K562 (cell line): ENCODE data around the gene MPDZ. TPM values are rescaled to one million over a fixed set of nuclear protein-coding genes. Genes with fewer than 3 reads are reported as not detected.

Experiments
- ATAC-seq: fragments of 200-7000 bp; cut with Tn5 transposase; 3 replicates; pipeline ENCODE4 v1.9.1; 2020; ENCODE audit warnings: moderate library complexity
- BruUV-seq: library from RNA; stranded (reverse); fragments of 400-500 nt; replicated peaks from 2 replicates; lab custom pipeline; 2021; lab: Mats Ljungman, UMichigan
- CTCF ChIA-PET: fragments of 300-600 bp; formaldehyde crosslinking; extraction: SDS; loops from one replicate; lab custom pipeline; 2021; ENCODE audit warnings: low intra/inter-chr PET ratio; lab: Yijun Ruan, JAX
- POLR2A ChIA-PET: fragments of 300-600, 350-650 bp; sonication (Branson Sonifier 250); formaldehyde crosslinking; extraction: SDS; loops from one replicate; lab custom pipeline; 2021; ENCODE audit warnings: antibody characterized with exemption, inconsistent platforms; lab: Yijun Ruan, JAX
- DNase-seq, 4 experiments: peaks; one replicate each; pipeline versions ENCODE4 v3.0.0 to v3.0.0-alpha.2; 2011 to 2018; ENCODE audit warnings: low spot score in 3 of 4, mixed read lengths in 3 of 4; ENCODE audit errors: extremely low read depth in 1 of 4
- FAIRE-seq: peaks from 2 replicates; lab custom pipeline; 2011; peaks lifted over from hg19 to GRCh38; lab: Jason Lieb, UNC
- H2AFZ ChIP-seq: 2 replicates; pipeline ENCODE4 v1.6.0; 2011; ENCODE audit warnings: low read depth, low read length, control low read depth, inconsistent platforms
- H3K27ac ChIP-seq: fragments of 200-600 bp; 3 replicates; pipeline ENCODE4 v1.8.0; 2011; ENCODE audit warnings: low read depth, mild to moderate bottlenecking, control low read depth, inconsistent platforms, low read length, moderate library complexity, mixed read lengths; ENCODE audit errors: extremely low read depth
- H3K27me3 ChIP-seq, 2 experiments: fragments of 300-600 bp in 1 of 2; 2 replicates in 1 of 2; 3 replicates in 1 of 2; pipeline versions ENCODE4 v1.6.0 to v1.8.0; 2011; ENCODE audit warnings: inconsistent platforms in 2 of 2, low read length in 2 of 2, mild to moderate bottlenecking in 1 of 2, mixed read lengths in 1 of 2, moderate library complexity in 1 of 2; ENCODE audit not compliant: control insufficient read depth in 2 of 2, insufficient read depth in 2 of 2
- H3K36me3 ChIP-seq: fragments of 300-600 bp; 3 replicates; pipeline ENCODE4 v1.8.0; 2011; ENCODE audit warnings: mild to moderate bottlenecking, low read length, inconsistent platforms; ENCODE audit not compliant: control insufficient read depth, insufficient read depth
- H3K4me1 ChIP-seq, 2 experiments: fragments of 200-600 bp in 1 of 2; replicated peaks in 1 of 2; 2 replicates in 1 of 2; 3 replicates in 1 of 2; pipeline versions ENCODE4 v1.5.1 to v1.8.0; 2011; ENCODE audit warnings: inconsistent platforms in 2 of 2, low read length in 2 of 2, mild to moderate bottlenecking in 1 of 2, mixed read lengths in 1 of 2, moderate library complexity in 1 of 2; ENCODE audit not compliant: control insufficient read depth in 2 of 2, insufficient read depth in 2 of 2
- H3K4me2 ChIP-seq: 2 replicates; pipeline ENCODE4 v1.6.1; 2011; ENCODE audit warnings: low read length, control low read depth, inconsistent platforms, mixed read lengths; ENCODE audit not compliant: insufficient read depth
- H3K4me3 ChIP-seq: fragments of 200-600 bp; sonication (generic), shearing (Covaris generic); 2 replicates; pipeline ENCODE4 v1.5.1; 2016; ENCODE audit warnings: control low read depth, inconsistent platforms
- H3K79me2 ChIP-seq: fragments of 200-600 bp; 3 replicates; pipeline ENCODE4 v1.8.0; 2011; ENCODE audit warnings: low read length, inconsistent platforms; ENCODE audit not compliant: control insufficient read depth, insufficient read depth
- H3K9ac ChIP-seq, 2 experiments: 2 replicates each; pipeline versions ENCODE4 v1.6.0 to v1.6.1; 2011; ENCODE audit warnings: low read depth in 2 of 2, low read length in 2 of 2, control low read depth in 1 of 2, inconsistent platforms in 1 of 2, mild to moderate bottlenecking in 1 of 2, mixed read lengths in 1 of 2; ENCODE audit not compliant: insufficient read depth in 1 of 2
- H3K9me1 ChIP-seq: one replicate; pipeline ENCODE4 v1.6.0; 2011; ENCODE audit warnings: inconsistent platforms, mild to moderate bottlenecking, low read length, moderate library complexity; ENCODE audit not compliant: control insufficient read depth, insufficient read depth
- H3K9me3 ChIP-seq: replicated peaks from 2 replicates; pipeline ENCODE4 v1.5.1; 2011; ENCODE audit warnings: low read depth, low read length, inconsistent platforms; ENCODE audit not compliant: control insufficient read depth, insufficient read depth
- H4K20me1 ChIP-seq: replicated peaks from 2 replicates; pipeline ENCODE4 v1.6.1; 2011; ENCODE audit warnings: low read length, inconsistent platforms, mixed read lengths; ENCODE audit not compliant: control insufficient read depth, insufficient read depth
- COPS2 ChIP-seq: fragments of 450-650 bp; conservative IDR thresholded peaks from 2 replicates; pipeline ENCODE4 v1.6.1; 2016; ENCODE audit warnings: mild to moderate bottlenecking, moderate library complexity
- HMGN3 ChIP-seq: IDR thresholded peaks from 2 replicates; pipeline ENCODE4 v1.6.1; 2011; ENCODE audit warnings: borderline replicate concordance, low read depth, mild to moderate bottlenecking, mixed read lengths, low read length; ENCODE audit not compliant: insufficient read length; ENCODE audit errors: extremely low read depth
- KLF10 ChIP-seq: fragments of 250-450 bp; sonication (Bioruptor Pico); IDR thresholded peaks from 2 replicates; pipeline ENCODE4 v1.6.1; 2021; ENCODE audit warnings: matching md5 sums
- POLR3G ChIP-seq: IDR thresholded peaks from 2 replicates; pipeline ENCODE4 v1.6.1; 2011; ENCODE audit not compliant: insufficient read length, insufficient replicate concordance; ENCODE audit errors: extremely low read depth
- PTRF ChIP-seq: fragments of 450-650 bp; IDR thresholded peaks from 2 replicates; pipeline ENCODE4 v1.6.1; 2016; ENCODE audit warnings: mild to moderate bottlenecking, missing genetic modification characterization, missing compliant biosample characterization
- TRIM24 ChIP-seq, 2 experiments: fragments of 450-650 bp; IDR thresholded peaks; 2 replicates each; pipeline ENCODE4 v1.6.1; 2016
- XRCC3 ChIP-seq: fragments of 450-650 bp; IDR thresholded peaks from 2 replicates; pipeline ENCODE4 v1.6.1; 2017; ENCODE audit warnings: mild to moderate bottlenecking, moderate library complexity
- ZNF253 ChIP-seq: fragments of 250-450 bp; sonication (Bioruptor Pico); conservative IDR thresholded peaks from 2 replicates; pipeline ENCODE4 v1.6.1; 2021; ENCODE audit warnings: mild to moderate bottlenecking
- ZNF785 ChIP-seq: fragments of 250-450 bp; sonication (Bioruptor Pico); IDR thresholded peaks from 2 replicates; pipeline ENCODE4 v1.4.0; 2020; ENCODE audit warnings: mild to moderate bottlenecking
- WGBS: fragments of 100-300 bp; shearing (Covaris generic); methylation state at CpG from one replicate; pipeline ENCODE4 v1.1.6; 2016; ENCODE audit warnings: low coverage, mixed read lengths; ENCODE audit not compliant: insufficient coverage; ENCODE audit errors: missing lambda C conversion rate; 5-methylcytosine and 5-hydroxymethylcytosine counted together
- in situ Hi-C: fragments of 300-500 bp; cut with MboI; formaldehyde crosslinking; loops from 4 replicates; pipeline ENCODE4 v1.15.0; 2018; ENCODE audit warnings: inconsistent platforms, mixed read lengths
- intact Hi-C: fragments of 100-400 bp; cut with micrococcal nuclease; formaldehyde crosslinking; loops from 2 replicates; pipeline ENCODE4 v1.14.2; 2022
- polyA plus RNA-seq, 8 experiments: library from polyadenylated mRNA; depleted of rRNA in 4 of 8; stranded (reverse) in 5 of 8; unstranded in 3 of 8; fragments of >200 nt; fragmentation: Nextera tagmentation in 2 of 8; fragmentation: Illumina TruSeq in 1 of 8; extraction: Ambion mirVana in 2 of 8; extraction: Trizol in 1 of 8; gene quantifications; 2 replicates each; pipeline versions ENCODE4 v1.2.1 to v1.2.3, GENCODE V29; 2011 to 2014; ENCODE audit warnings: inconsistent platforms in 1 of 8, missing spikeins in 1 of 8
- total RNA-seq, 7 experiments: library from RNA; depleted of rRNA in 6 of 7; stranded (reverse); fragments of >200 nt in 6 of 7; fragmentation: Illumina TruSeq in 2 of 7; extraction: Trizol in 2 of 7; gene quantifications; 2 replicates each; pipeline versions ENCODE4 v1.2.1 to v1.2.3, GENCODE V29; 2011 to 2021; ENCODE audit warnings: low replicate concordance in 1 of 7
- TF ChIP-seq, protein P1 (sequence below): fragments of 450-650 bp; IDR thresholded peaks from 2 replicates; pipeline ENCODE4 v1.7.1; 2018; ENCODE audit warnings: mild to moderate bottlenecking, low read depth; ENCODE audit not compliant: partially characterized antibody
- TF ChIP-seq, protein P2 (sequence below): fragments of 200-800 bp; sonication (Bioruptor generic); IDR thresholded peaks from 2 replicates; pipeline ENCODE4 v1.6.1; 2017; ENCODE audit warnings: missing genetic modification characterization, missing compliant biosample characterization
- TF ChIP-seq, protein P3 (sequence below): sonication (generic); formaldehyde crosslinking; IDR thresholded peaks from 2 replicates; pipeline ENCODE4 v1.8.0; 2022; ENCODE audit warnings: mild to moderate bottlenecking, missing genetic modification reagents

MPDZ gene
- total and polyA plus RNA-seq, 9 of the 15 experiments (the other 6 are each of a cell fraction or from before 2014, with no cell fraction given): 3.9 to 13.2 (median 5.7) TPM

DNA sequence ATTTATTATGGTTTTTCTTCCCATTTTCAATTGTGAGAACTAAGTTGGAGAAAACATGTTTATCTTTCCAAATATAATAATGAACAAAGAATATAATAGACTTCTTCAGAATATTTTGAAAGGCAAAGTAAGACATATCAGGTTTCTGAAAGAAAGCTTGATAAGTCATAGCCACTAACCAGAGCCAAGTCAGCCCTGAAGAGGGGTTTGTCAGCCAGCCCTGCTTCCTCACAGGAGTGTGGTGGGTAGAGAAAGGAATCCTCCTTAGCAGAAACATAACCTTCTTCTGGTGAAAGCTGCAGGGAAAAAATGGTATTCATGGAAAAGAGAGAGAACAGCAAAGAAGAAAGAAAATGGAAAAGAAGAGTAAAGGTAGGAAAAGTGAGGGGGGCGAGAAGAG, 93.4 kb downstream of the MPDZ start:
- 57% methylated on average over 1 of the region's 1 CpG for WGBS
- H4K20me1 ChIP-seq: no peaks in the 10 kb centered on the region
- H3K9me1 ChIP-seq: no peaks in the 10 kb centered on the region
- H3K4me3 ChIP-seq: no peak overlapping the region
- ATAC-seq: no peak
- H3K4me1 ChIP-seq: no peaks in the 10 kb centered on the region
- in situ Hi-C loops: no loop called here
- ChIA-PET POLR2A (no interaction called here), CTCF (no interaction called here)
- no peak overlapping the region for H2AFZ ChIP-seq
- BruUV-seq: no TSS peak
- no peak overlapping the region for H3K27ac ChIP-seq
- no peak overlapping the region for H3K9ac ChIP-seq
- H3K4me2 ChIP-seq: no peak overlapping the region
- H3K9me3 ChIP-seq: no peaks in the 10 kb centered on the region
- H3K27me3 ChIP-seq: no peaks in the 10 kb centered on the region
- intact Hi-C loops: no loop called here
- FAIRE-seq: no peak
- no peaks in the 10 kb centered on the region for H3K79me2 ChIP-seq
- H3K36me3 ChIP-seq: no peaks in the 10 kb centered on the region
- DNase-seq: no peak
- TF ChIP-seq ZNF253 (CRISPR knock-in tag) (no peak), ZNF785 (CRISPR knock-in tag) (no peak)
- TF ChIP-seq, all 486 proteins: peak for 0

DNA sequence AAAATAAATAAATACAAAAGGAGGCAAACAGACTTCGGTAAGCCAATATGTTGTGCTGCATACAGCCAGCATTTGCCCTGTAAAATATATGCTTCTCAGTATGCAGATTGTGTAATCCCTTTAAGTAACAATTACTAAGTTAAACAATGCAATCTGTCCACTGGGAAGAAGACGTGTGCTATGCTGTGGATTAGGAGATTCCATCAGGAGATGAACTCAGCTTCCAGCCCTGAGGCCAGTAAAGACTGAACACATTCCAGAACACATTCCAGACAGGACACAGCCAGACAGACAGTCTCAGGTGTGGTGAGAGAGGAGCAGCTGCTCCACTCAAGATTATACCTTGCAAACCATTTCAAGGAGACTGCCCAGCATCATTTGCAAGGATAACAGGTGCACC, 97.8 kb downstream of the MPDZ start:
- H3K27me3 ChIP-seq: no peaks in the 10 kb centered on the region
- H3K9ac ChIP-seq: no peak overlapping the region
- H3K27ac ChIP-seq: no peak overlapping the region
- no peaks in the 10 kb centered on the region for H3K9me1 ChIP-seq
- intact Hi-C loops: no loop called here
- no peaks in the 10 kb centered on the region for H3K79me2 ChIP-seq
- in situ Hi-C loops: no loop called here
- ChIA-PET CTCF (no interaction called here), POLR2A (no interaction called here)
- no peak for DNase-seq
- H3K4me3 ChIP-seq: no peak overlapping the region
- no peak overlapping the region for H3K4me2 ChIP-seq
- no peak for ATAC-seq
- no peaks in the 10 kb centered on the region for H3K4me1 ChIP-seq
- no peak overlapping the region for H2AFZ ChIP-seq
- no peaks in the 10 kb centered on the region for H3K36me3 ChIP-seq
- BruUV-seq: no TSS peak
- H4K20me1 ChIP-seq: no peaks in the 10 kb centered on the region
- 53% methylated on average over 2 of the region's 2 CpGs for WGBS
- no peak for FAIRE-seq
- H3K9me3 ChIP-seq: no peaks in the 10 kb centered on the region
- TF ChIP-seq, protein P1, sequence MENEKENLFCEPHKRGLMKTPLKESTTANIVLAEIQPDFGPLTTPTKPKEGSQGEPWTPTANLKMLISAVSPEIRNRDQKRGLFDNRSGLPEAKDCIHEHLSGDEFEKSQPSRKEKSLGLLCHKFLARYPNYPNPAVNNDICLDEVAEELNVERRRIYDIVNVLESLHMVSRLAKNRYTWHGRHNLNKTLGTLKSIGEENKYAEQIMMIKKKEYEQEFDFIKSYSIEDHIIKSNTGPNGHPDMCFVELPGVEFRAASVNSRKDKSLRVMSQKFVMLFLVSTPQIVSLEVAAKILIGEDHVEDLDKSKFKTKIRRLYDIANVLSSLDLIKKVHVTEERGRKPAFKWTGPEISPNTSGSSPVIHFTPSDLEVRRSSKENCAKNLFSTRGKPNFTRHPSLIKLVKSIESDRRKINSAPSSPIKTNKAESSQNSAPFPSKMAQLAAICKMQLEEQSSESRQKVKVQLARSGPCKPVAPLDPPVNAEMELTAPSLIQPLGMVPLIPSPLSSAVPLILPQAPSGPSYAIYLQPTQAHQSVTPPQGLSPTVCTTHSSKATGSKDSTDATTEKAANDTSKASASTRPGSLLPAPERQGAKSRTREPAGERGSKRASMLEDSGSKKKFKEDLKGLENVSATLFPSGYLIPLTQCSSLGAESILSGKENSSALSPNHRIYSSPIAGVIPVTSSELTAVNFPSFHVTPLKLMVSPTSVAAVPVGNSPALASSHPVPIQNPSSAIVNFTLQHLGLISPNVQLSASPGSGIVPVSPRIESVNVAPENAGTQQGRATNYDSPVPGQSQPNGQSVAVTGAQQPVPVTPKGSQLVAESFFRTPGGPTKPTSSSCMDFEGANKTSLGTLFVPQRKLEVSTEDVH: no peak
- TF ChIP-seq PTRF (no peak), HMGN3 (no peak), TRIM24 (IDR thresholded peaks at IDR 0.05) (no peak), XRCC3 (no peak), KLF10 (CRISPR knock-in tag) (no peak), POLR3G (no peak), COPS2 (no peak)
- TF ChIP-seq, protein P2, sequence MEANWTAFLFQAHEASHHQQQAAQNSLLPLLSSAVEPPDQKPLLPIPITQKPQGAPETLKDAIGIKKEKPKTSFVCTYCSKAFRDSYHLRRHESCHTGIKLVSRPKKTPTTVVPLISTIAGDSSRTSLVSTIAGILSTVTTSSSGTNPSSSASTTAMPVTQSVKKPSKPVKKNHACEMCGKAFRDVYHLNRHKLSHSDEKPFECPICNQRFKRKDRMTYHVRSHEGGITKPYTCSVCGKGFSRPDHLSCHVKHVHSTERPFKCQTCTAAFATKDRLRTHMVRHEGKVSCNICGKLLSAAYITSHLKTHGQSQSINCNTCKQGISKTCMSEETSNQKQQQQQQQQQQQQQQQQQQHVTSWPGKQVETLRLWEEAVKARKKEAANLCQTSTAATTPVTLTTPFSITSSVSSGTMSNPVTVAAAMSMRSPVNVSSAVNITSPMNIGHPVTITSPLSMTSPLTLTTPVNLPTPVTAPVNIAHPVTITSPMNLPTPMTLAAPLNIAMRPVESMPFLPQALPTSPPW (CRISPR knock-in tag): no peak
- TF ChIP-seq, protein P3, sequence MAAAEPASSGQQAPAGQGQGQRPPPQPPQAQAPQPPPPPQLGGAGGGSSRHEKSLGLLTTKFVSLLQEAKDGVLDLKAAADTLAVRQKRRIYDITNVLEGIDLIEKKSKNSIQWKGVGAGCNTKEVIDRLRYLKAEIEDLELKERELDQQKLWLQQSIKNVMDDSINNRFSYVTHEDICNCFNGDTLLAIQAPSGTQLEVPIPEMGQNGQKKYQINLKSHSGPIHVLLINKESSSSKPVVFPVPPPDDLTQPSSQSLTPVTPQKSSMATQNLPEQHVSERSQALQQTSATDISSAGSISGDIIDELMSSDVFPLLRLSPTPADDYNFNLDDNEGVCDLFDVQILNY (CRISPR knock-in tag): no peak
